GM18867 (cell line): Measurements from ENCODE around the gene SLC13A2.
"Not testable (repeated sequence)": the region's sequence is repeated elsewhere in the genome, so short reads cannot be mapped to it uniquely, and the experiment has no call there.

Experiments used
- ATAC-seq: cut with Tn5 transposase; IDR thresholded peaks from one replicate; pipeline ENCODE4 v1.9.1; 2021; ENCODE audit warnings: mild to moderate bottlenecking, moderate library complexity; ENCODE audit not compliant: unreplicated experiment

SLC13A2 gene

GRCh38 chr17:28473542-28473941, at the start of gene SLC13A2:
SLC13A2 (plus strand) TSS chr17:28473644; CDS start chr17:28473713, 69 bp downstream.
- ATAC-seq = no peak

- no peak for ATAC-seq
These were observed 48.2 kb upstream of the SLC13A2 start for GRCh38 chr17:28425206-28425605.

- ATAC-seq = no peak
These were observed 47.3 kb upstream of the SLC13A2 start for GRCh38 chr17:28426081-28426519.

- no peak for ATAC-seq
These were observed 46.1 kb upstream of the SLC13A2 start for GRCh38 chr17:28427371-28427770.

GRCh38 chr17:28427982-28428381, 45.5 kb upstream of the SLC13A2 start:
- ATAC-seq = not testable (repeated sequence)

GRCh38 chr17:28433721-28434120, 39.7 kb upstream of the SLC13A2 start:
- ATAC-seq = no peak

GRCh38 chr17:28434326-28434725, 39.1 kb upstream of the SLC13A2 start:
- not testable (repeated sequence) for ATAC-seq

GRCh38 chr17:28443901-28444638, 29.4 kb upstream of the SLC13A2 start:
- ATAC-seq = no peak

- ATAC-seq = no peak
These were observed 26.6 kb upstream of the SLC13A2 start for GRCh38 chr17:28446716-28447395.

GRCh38 chr17:28447396-28447760, 26.1 kb upstream of the SLC13A2 start:
- no peak for ATAC-seq

GRCh38 chr17:28449859-28450258, 23.6 kb upstream of the SLC13A2 start:
- no peak for ATAC-seq

GRCh38 chr17:28457890-28458289, 15.6 kb upstream of the SLC13A2 start:
- ATAC-seq = no peak

GRCh38 chr17:28458881-28459280, 14.6 kb upstream of the SLC13A2 start:
- ATAC-seq = not testable (repeated sequence)

- no peak for ATAC-seq
These were observed 12.5 kb upstream of the SLC13A2 start for GRCh38 chr17:28460901-28461300.

- ATAC-seq = no peak
These were observed 7.4 kb upstream of the SLC13A2 start for GRCh38 chr17:28466001-28466400.

- ATAC-seq = no peak
These were observed 6.9 kb upstream of the SLC13A2 start for GRCh38 chr17:28466521-28467048.

GRCh38 chr17:28467456-28468025, 5.9 kb upstream of the SLC13A2 start:
- no peak for ATAC-seq

- ATAC-seq = not testable (repeated sequence)
These were observed 5.3 kb upstream of the SLC13A2 start for GRCh38 chr17:28468033-28468735.

GRCh38 chr17:28468781-28469180, 4.7 kb upstream of the SLC13A2 start:
- peak; percentile 76 for ATAC-seq

GRCh38 chr17:28469376-28469775, 4.1 kb upstream of the SLC13A2 start:
- no peak for ATAC-seq

GRCh38 chr17:28470266-28470913, 3.1 kb upstream of the SLC13A2 start:
- no peak for ATAC-seq
